ENCODE results near the gene FAM118A.

DNA sequence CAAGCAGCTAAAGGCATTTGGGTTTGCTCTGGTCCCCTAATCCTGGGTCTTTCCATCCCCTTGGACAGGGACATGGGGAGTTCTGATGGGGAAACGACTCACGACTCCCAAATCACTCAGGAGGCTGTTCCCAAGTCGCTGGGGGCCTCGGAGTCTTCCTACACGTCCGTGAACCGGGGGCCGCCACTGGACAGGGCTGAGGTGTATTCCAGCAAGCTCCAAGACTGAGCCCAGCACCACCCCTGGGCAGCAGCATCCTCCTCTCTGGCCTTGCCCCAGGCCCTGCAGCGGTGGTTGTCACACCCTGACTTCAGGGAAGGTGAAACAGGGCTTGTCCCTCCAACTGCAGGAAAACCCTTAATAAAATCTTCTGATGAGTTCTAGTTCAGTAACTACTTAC lies 14.2 kb upstream of the FAM118A start:
- TF ChIP-seq, protein P1, sequence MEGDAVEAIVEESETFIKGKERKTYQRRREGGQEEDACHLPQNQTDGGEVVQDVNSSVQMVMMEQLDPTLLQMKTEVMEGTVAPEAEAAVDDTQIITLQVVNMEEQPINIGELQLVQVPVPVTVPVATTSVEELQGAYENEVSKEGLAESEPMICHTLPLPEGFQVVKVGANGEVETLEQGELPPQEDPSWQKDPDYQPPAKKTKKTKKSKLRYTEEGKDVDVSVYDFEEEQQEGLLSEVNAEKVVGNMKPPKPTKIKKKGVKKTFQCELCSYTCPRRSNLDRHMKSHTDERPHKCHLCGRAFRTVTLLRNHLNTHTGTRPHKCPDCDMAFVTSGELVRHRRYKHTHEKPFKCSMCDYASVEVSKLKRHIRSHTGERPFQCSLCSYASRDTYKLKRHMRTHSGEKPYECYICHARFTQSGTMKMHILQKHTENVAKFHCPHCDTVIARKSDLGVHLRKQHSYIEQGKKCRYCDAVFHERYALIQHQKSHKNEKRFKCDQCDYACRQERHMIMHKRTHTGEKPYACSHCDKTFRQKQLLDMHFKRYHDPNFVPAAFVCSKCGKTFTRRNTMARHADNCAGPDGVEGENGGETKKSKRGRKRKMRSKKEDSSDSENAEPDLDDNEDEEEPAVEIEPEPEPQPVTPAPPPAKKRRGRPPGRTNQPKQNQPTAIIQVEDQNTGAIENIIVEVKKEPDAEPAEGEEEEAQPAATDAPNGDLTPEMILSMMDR (IDR thresholded peaks at IDR 0.05; ENCODE audit: low read length): no peak
- TF ChIP-seq EZH2 (IDR thresholded peaks at IDR 0.05; ENCODE audit: borderline replicate concordance, low read length): no peak
